HG03575 (cell line): ENCODE results near the gene RPS6KA4.
"Not testable (repeated sequence)": the region's sequence is repeated elsewhere in the genome, so short reads cannot be mapped to it uniquely, and the experiment has no call there.

Experiments
- ATAC-seq: cut with Tn5 transposase; IDR thresholded peaks from one replicate; pipeline ENCODE4 v1.9.1; 2021; ENCODE audit not compliant: unreplicated experiment, insufficient number of reproducible peaks, low FRiP score; ENCODE audit errors: extremely low read depth

Gene RPS6KA4

GRCh38 chr11:64403106-64403505 is 44.1 kb downstream of the RPS6KA4 start:
- ATAC-seq: no peak

- no peak for ATAC-seq
Observed at GRCh38 chr11:64406221-64406946, 47.4 kb downstream of the RPS6KA4 start.

GRCh38 chr11:64407221-64407620 is 48.3 kb downstream of the RPS6KA4 start:
- no peak for ATAC-seq

GRCh38 chr11:64407630-64408029 is 48.7 kb downstream of the RPS6KA4 start:
- no peak for ATAC-seq

- no peak for ATAC-seq
Observed at GRCh38 chr11:64409278-64409677, 50.3 kb downstream of the RPS6KA4 start.

GRCh38 chr11:64409707-64410403 is 50.9 kb downstream of the RPS6KA4 start:
- ATAC-seq: no peak

- no peak for ATAC-seq
Observed at GRCh38 chr11:64410404-64410734, 51.4 kb downstream of the RPS6KA4 start.

- ATAC-seq: no peak
Observed at GRCh38 chr11:64413417-64413816, 54.5 kb downstream of the RPS6KA4 start.

GRCh38 chr11:64415286-64415685 is 56.3 kb downstream of the RPS6KA4 start:
- no peak for ATAC-seq

GRCh38 chr11:64415996-64416728 is 57.2 kb downstream of the RPS6KA4 start:
- ATAC-seq: no peak

- ATAC-seq: not testable (repeated sequence)
Observed at GRCh38 chr11:64418233-64418632, 59.3 kb downstream of the RPS6KA4 start.

- no peak for ATAC-seq
Observed at GRCh38 chr11:64419257-64419790, 60.4 kb downstream of the RPS6KA4 start.

- no peak for ATAC-seq
Observed at GRCh38 chr11:64419818-64420485, 61.0 kb downstream of the RPS6KA4 start.
